PC-9 (cell line): Measurements from ENCODE around the gene FBXO9. TPM values are rescaled to one million over a fixed set of nuclear protein-coding genes. Genes with fewer than 3 reads are reported as not detected.

ENCODE experiments used
- BruUV-seq: library from RNA; stranded (reverse); fragments of 400-500 nt; replicated peaks from 2 replicates; lab custom pipeline; 2021; lab: Mats Ljungman, UMichigan
- CTCF ChIA-PET: fragments of 300-600 bp; sonication (Branson Sonifier 250); formaldehyde crosslinking; loops from one replicate; lab custom pipeline; 2022; ENCODE audit warnings: antibody characterized with exemption; lab: Charles Lee
- POLR2A ChIA-PET: fragments of 300-600 bp; sonication (Branson Sonifier 250); formaldehyde crosslinking; loops from one replicate; lab custom pipeline; 2022; ENCODE audit warnings: antibody characterized with exemption; ENCODE audit not compliant: unreplicated experiment; lab: Charles Lee
- DNase-seq, 2 experiments: peaks; one replicate each; pipeline versions ENCODE4 v3.0.0 to v3.0.0-alpha.2; 2015 to 2022; ENCODE audit warnings: mixed read lengths in 1 of 2
- H2AFZ ChIP-seq: fragments of 200-600 bp; sonication (generic); 2 replicates; pipeline ENCODE4 v1.8.1; 2017; ENCODE audit warnings: antibody characterized with exemption
- H3F3A ChIP-seq: fragments of 200-600 bp; sonication (generic); 2 replicates; pipeline ENCODE4 v1.8.1; 2017; ENCODE audit warnings: antibody characterized with exemption, mild to moderate bottlenecking, low read depth; ENCODE audit not compliant: insufficient read depth
- H3K27ac ChIP-seq: fragments of 200-600 bp; sonication (generic); 2 replicates; pipeline ENCODE4 v1.6.1; 2016; ENCODE audit warnings: mixed run types
- H3K27me3 ChIP-seq: fragments of 200-600 bp; sonication (generic); 2 replicates; pipeline ENCODE4 v1.6.1; 2016; ENCODE audit warnings: low read depth, mixed run types; ENCODE audit not compliant: insufficient read depth
- H3K36me3 ChIP-seq: fragments of 200-600 bp; sonication (generic); 2 replicates; pipeline ENCODE4 v1.6.1; 2016; ENCODE audit warnings: low read depth, mixed run types
- H3K4me1 ChIP-seq: fragments of 200-600 bp; sonication (generic); replicated peaks from 2 replicates; pipeline ENCODE4 v1.6.1; 2016; ENCODE audit warnings: mixed run types; ENCODE audit not compliant: insufficient read depth
- H3K4me2 ChIP-seq: fragments of 200-600 bp; sonication (generic); 2 replicates; pipeline ENCODE4 v1.6.1; 2017; ENCODE audit warnings: mixed run types
- H3K4me3 ChIP-seq: fragments of 200-600 bp; sonication (generic); 2 replicates; pipeline ENCODE4 v1.6.1; 2016; ENCODE audit warnings: mixed run types
- H3K79me2 ChIP-seq: fragments of 200-600 bp; sonication (generic); 2 replicates; pipeline ENCODE4 v1.6.1; 2017; ENCODE audit warnings: low read depth, mixed run types
- H3K9me2 ChIP-seq: fragments of 200-600 bp; sonication (generic); 2 replicates; pipeline ENCODE4 v1.8.1; 2017; ENCODE audit warnings: mild to moderate bottlenecking; ENCODE audit not compliant: insufficient read depth
- H3K9me3 ChIP-seq: fragments of 200-600 bp; sonication (generic); 2 replicates; pipeline ENCODE4 v1.8.1; 2016; ENCODE audit warnings: low read depth; ENCODE audit not compliant: insufficient read depth
- H4K20me1 ChIP-seq: fragments of 200-600 bp; sonication (generic); 2 replicates; pipeline ENCODE4 v1.8.1; 2017; ENCODE audit not compliant: insufficient read depth
- EZH2 ChIP-seq: fragments of 200-600 bp; sonication (generic); IDR thresholded peaks from 2 replicates; pipeline ENCODE4 v1.8.0; 2017; ENCODE audit warnings: antibody characterized with exemption, low read depth
- intact Hi-C: fragments of 100-400 bp; cut with micrococcal nuclease; formaldehyde crosslinking; loops from one replicate; pipeline ENCODE4 v1.10.0; 2022; ENCODE audit not compliant: unreplicated experiment
- total RNA-seq: library from RNA; stranded (reverse); gene quantifications from 2 replicates; pipeline ENCODE4 v1.2.3, GENCODE V29; 2021
- TF ChIP-seq, protein P1 (sequence below): fragments of 200-600 bp; sonication (generic); conservative IDR thresholded peaks from 2 replicates; pipeline ENCODE4 v1.6.1; 2017; ENCODE audit warnings: mixed run types, antibody characterized with exemption, mild to moderate bottlenecking, moderate library complexity

The FBXO9 gene
- total RNA-seq, 1 experiment from 2014 or later = 56.5 TPM

DNA sequence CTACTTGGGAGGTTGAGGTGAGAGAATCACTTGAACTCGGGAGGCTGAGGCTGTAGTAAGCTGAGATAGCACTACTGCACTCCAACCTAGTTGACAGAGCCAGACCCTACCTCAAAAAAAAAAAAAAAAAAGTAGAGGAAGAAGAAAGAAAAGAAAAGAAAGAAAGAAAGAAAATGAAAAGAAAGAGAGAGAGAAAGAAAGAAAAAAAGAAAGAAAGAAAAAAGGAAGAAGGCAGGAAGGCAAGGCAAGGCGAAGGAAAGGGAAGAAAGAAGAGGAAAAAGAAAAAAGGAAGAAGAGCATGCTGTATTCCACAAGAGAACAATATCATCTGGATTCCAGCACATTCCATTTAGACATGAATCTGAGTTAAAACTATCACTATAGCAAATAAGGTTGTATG lies 79.6 kb downstream of the FBXO9 start:
- H3K4me1 ChIP-seq = no peaks in the 10 kb centered on the region
- DNase-seq = no peak
- H3K9me2 ChIP-seq = no peaks in the 10 kb centered on the region
- H3K4me3 ChIP-seq = no peak overlapping the region
- no TSS peak for BruUV-seq
- H3K79me2 ChIP-seq = no peaks in the 10 kb centered on the region
- no peaks in the 10 kb centered on the region for H3K36me3 ChIP-seq
- no peaks in the 10 kb centered on the region for H3K27me3 ChIP-seq
- H3F3A ChIP-seq = no peaks in the 10 kb centered on the region
- POLR2A ChIA-PET = no interaction called here
- H3K27ac ChIP-seq = no peak overlapping the region
- intact Hi-C loops = no loop called here
- CTCF ChIA-PET = no interaction called here
- TF ChIP-seq, protein P1, sequence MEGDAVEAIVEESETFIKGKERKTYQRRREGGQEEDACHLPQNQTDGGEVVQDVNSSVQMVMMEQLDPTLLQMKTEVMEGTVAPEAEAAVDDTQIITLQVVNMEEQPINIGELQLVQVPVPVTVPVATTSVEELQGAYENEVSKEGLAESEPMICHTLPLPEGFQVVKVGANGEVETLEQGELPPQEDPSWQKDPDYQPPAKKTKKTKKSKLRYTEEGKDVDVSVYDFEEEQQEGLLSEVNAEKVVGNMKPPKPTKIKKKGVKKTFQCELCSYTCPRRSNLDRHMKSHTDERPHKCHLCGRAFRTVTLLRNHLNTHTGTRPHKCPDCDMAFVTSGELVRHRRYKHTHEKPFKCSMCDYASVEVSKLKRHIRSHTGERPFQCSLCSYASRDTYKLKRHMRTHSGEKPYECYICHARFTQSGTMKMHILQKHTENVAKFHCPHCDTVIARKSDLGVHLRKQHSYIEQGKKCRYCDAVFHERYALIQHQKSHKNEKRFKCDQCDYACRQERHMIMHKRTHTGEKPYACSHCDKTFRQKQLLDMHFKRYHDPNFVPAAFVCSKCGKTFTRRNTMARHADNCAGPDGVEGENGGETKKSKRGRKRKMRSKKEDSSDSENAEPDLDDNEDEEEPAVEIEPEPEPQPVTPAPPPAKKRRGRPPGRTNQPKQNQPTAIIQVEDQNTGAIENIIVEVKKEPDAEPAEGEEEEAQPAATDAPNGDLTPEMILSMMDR = no peak
- no peak for TF ChIP-seq EZH2
- no peaks in the 10 kb centered on the region for H3K9me3 ChIP-seq
- no peak overlapping the region for H2AFZ ChIP-seq
- H4K20me1 ChIP-seq = no peaks in the 10 kb centered on the region
- H3K4me2 ChIP-seq = no peak overlapping the region

DNA sequence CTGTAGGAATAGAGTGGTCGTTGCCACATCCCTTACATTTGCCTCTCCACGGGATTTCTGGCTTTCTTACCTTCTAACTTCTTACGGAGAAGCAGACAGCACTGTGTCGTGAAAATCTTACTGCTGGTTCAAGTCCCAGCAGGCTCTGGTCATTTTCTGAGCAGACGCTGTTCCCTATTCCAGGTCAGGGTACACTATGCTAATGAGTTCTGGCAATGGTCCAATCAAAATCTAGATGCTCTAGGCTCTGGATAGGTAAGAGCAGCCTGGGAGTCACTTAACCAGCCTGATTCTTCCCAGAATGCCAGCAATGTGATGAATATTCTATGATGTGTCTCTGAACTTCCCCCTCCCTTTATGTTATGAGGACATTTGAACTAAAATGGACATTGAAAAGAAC lies 83.5 kb downstream of the FBXO9 start, which contains the start of gene GCM1:
Gene GCM1, minus strand, starts transcription at position 158 of the 400 bp plus-strand sequence. CDS start 3,209 bp downstream, outside the sequence.
- TF ChIP-seq EZH2 = no peak
- TF ChIP-seq, protein P1 = no peak
- no peaks in the 10 kb centered on the region for H3K4me1 ChIP-seq
- no peaks in the 10 kb centered on the region for H3K9me2 ChIP-seq
- ChIA-PET CTCF (no interaction called here), POLR2A (no interaction called here)
- intact Hi-C loops = no loop called here
- H3K9me3 ChIP-seq = no peaks in the 10 kb centered on the region
- H3K36me3 ChIP-seq = no peaks in the 10 kb centered on the region
- H3K4me3 ChIP-seq = no peak within 1 kb of the TSS
- H3K27me3 ChIP-seq = no peaks in the 10 kb centered on the region
- no peak within 1 kb of the TSS for H3K4me2 ChIP-seq
- no peaks in the 10 kb centered on the region for H3F3A ChIP-seq
- no TSS peak for BruUV-seq
- no peak within 1 kb of the TSS for H3K27ac ChIP-seq
- DNase-seq = no peak
- no peak within 1 kb of the TSS for H2AFZ ChIP-seq
- H3K79me2 ChIP-seq = no peaks in the 10 kb centered on the region
- H4K20me1 ChIP-seq = no peaks in the 10 kb centered on the region

Other genes starting within 250 kb of the FBXO9 start
- not detected in 2 replicates for gene GSTA5, start 224.6 kb upstream of the FBXO9 start, total RNA-seq
- not detected in 2 replicates for gene GSTA3, start 155.7 kb upstream of the FBXO9 start, total RNA-seq
- 2.5 and 3.4 TPM in 2 replicates for gene GSTA4, start 70.1 kb upstream of the FBXO9 start, total RNA-seq
- 7.0 and 8.0 TPM in 2 replicates for gene CILK1, start 3.6 kb upstream of the FBXO9 start, total RNA-seq
- 0.13 TPM in 2 replicates for gene GCM1, start 83.4 kb downstream of the FBXO9 start, total RNA-seq